Esophagus squamous epithelium (tissue), 4 donors: ENCODE data around the gene HMGXB3.

Experiments
- CTCF ChIP-seq, 6 experiments: fragments of 450-650 bp in 4 of 6; fragments of 200-600 bp in 2 of 6; sonication (generic) in 2 of 6; IDR thresholded peaks; one replicate each; pipeline ENCODE4 v1.5.1; 2016 to 2019; ENCODE audit warnings: antibody characterized with exemption in 6 of 6, mild to moderate bottlenecking in 4 of 6, moderate library complexity in 4 of 6
- POLR2A ChIP-seq, 4 donors: fragments of 450-650 bp; IDR thresholded peaks; one replicate each; pipeline ENCODE4 v1.6.1; 2017; ENCODE audit warnings: antibody characterized with exemption in 4 of 4, mild to moderate bottlenecking in 4 of 4, moderate library complexity in 3 of 4

- TF ChIP-seq CTCF (IDR thresholded peaks at IDR 0.05): no peak
- no peak for TF ChIP-seq POLR2A (IDR thresholded peaks at IDR 0.05)
Measured at GRCh38 chr5:149993471-149993870, 7.1 kb upstream of the HMGXB3 start.
